Embryonic facial prominence (tissue), 1 donor: ENCODE data around the gene PLXNB1.

Experiments used
- DNase-seq: peaks from one replicate; pipeline ENCODE4 v3.0.0-alpha.2; 2016; ENCODE audit errors: extremely low spot score

The PLXNB1 gene

DNA sequence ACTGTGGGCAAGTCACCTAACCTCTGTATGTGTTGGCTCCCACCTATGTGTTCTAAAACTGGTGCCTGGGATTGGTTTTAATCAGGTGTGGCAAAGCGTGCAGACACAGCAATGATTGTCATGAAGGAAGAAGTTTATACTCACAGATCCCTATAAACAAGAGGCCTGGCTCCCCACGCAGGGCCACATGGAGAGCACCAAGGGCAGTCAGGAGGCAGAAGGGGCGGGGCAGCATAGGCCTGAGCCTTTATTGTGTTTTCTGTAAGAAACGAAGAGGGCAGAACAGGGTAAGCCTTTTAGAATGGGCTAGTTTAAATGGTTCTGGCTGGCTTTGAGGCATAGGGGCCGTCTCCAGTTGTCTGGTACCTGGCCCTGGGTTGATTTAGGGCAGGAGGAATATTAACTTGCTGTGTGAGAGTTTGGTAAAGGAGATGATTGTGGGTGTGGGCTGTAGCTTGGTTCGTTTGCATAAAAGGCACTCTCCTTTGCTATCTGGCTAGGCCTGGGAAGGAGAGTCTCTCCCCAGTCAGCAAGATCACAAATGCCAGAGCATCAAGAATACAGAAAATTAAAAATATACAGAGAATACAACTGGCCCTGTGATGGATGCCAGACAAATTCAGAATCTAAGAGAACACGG lies 60.1 kb downstream of the PLXNB1 start:
- no peak for DNase-seq

DNA sequence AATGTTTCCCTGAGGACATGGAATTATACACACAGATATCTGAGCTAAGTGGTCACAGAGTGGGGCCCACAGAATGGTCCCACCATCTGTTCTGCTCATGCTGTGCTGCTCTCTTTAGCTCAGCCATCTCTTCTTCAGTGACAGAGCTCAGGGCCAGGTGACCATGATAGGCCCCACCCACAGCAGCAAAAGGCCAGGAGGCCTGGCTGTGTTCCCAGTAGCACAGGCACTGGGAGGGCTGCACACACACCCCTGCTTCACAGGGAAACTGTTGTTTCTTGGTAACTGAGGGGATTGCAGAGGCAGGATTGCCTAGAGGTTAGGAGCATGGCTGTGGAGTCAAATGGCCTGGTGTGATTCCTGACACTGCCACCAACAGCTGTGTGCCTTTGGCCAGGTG lies 62.7 kb downstream of the PLXNB1 start:
- DNase-seq, result no peak

- no peak for DNase-seq
Measured at GRCh38 chr3:48364840-48365239, 65.0 kb downstream of the PLXNB1 start.

DNA sequence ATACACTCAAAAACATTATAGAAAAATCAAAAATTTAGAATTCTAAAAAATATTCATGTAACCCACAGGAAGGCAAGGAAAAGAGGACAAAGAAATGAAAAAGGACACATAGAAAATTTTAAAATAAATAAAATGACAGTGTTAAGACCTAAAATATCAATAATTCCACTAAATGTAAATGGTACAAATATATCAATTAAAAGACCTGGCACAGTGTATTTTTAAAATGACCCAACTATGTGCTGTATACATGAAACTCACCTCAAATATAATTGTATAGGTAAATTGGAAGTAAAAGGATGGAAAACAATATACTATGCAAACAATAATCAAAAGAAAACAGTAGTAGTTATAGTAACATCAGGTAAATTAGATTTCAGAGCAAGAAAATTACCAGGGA lies 68.0 kb downstream of the PLXNB1 start:
- DNase-seq, result no peak

DNA sequence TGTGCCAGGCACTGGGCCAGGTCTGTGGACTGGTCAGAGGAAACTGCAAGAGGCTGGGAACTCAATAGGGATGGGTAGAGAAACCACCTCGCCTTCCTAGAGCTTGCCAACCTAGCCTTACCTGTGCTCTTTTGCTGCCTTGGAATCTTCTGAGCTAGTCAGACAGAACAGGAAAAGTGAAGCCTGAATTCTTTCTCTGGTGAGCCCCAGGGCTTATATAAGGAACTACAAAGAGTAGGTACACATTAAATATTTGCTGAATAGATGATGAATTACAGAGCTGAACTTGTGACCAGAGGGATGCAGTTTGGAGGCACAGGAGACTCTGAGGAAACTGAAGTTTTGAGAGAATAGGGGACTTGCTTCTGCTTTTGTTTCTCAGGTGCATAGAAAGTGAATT lies 73.5 kb downstream of the PLXNB1 start:
- no peak for DNase-seq

DNA sequence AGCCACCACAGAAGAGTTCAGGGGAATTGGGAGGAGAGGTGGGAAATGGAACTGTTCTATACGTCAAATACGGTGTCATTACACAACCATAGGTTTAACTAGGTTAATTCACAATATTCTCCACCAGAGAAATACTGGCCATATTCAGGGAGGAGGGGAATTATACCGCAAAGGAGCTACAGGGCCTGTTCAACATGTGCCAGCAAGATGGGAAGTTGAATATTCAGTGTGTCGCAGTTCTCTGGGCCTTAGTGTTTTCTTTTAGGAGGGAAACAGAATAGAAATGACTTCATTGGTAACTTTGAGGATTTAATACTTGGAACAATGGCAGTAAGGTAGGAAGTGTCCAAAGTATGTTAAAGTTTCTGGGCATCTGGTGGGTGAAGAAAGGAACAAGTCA lies 75.9 kb downstream of the PLXNB1 start:
- no peak for DNase-seq
